Glutamatergic neuron (in vitro differentiated cells): Measurements from ENCODE around the gene NTM. TPM values are rescaled to one million over a fixed set of nuclear protein-coding genes. Genes with fewer than 3 reads are reported as not detected.

Source experiments
- DNase-seq: peaks from one replicate; pipeline ENCODE4 v3.0.0; 2022
- H3K27ac Mint-ChIP-seq: one replicate; pipeline ENCODE4 v1.8.0; 2020; ENCODE audit warnings: mild to moderate bottlenecking, mixed read lengths, inconsistent platforms; ENCODE audit not compliant: unreplicated experiment
- H3K27me3 Mint-ChIP-seq: one replicate; pipeline ENCODE4 v1.8.0; 2020; ENCODE audit warnings: mild to moderate bottlenecking, moderate library complexity, mixed read lengths, inconsistent platforms; ENCODE audit not compliant: unreplicated experiment
- H3K36me3 Mint-ChIP-seq: one replicate; pipeline ENCODE4 v1.8.0; 2020; ENCODE audit warnings: mild to moderate bottlenecking, mixed read lengths, inconsistent platforms; ENCODE audit not compliant: unreplicated experiment
- H3K4me1 Mint-ChIP-seq: one replicate; pipeline ENCODE4 v1.8.0; 2020; ENCODE audit warnings: mild to moderate bottlenecking, low read depth, mixed read lengths, inconsistent platforms; ENCODE audit not compliant: unreplicated experiment
- H3K4me3 Mint-ChIP-seq: one replicate; pipeline ENCODE4 v1.8.0; 2020; ENCODE audit warnings: mild to moderate bottlenecking, mixed read lengths, inconsistent platforms; ENCODE audit not compliant: unreplicated experiment
- H3K9me3 Mint-ChIP-seq: one replicate; pipeline ENCODE4 v1.8.0; 2020; ENCODE audit warnings: mild to moderate bottlenecking, moderate library complexity, mixed read lengths, inconsistent platforms; ENCODE audit not compliant: unreplicated experiment
- total RNA-seq: library from RNA; stranded (reverse); fragmentation: NEBNext Ultra II Directional; extraction: Animal tissue kit (Norgen Biotek cat#: 25700); gene quantifications from one replicate; pipeline ENCODE4 v1.2.1, GENCODE V29; 2021; ENCODE audit not compliant: unreplicated experiment
- TF ChIP-seq, protein P1 (sequence below): fragments of 200-600 bp; sonication (generic); IDR thresholded peaks from one replicate; pipeline ENCODE4 v1.5.0; 2021; ENCODE audit not compliant: partially characterized antibody, unreplicated experiment

Gene NTM
- total RNA-seq, 1 donor from 2014 or later: 1.2 TPM

DNA sequence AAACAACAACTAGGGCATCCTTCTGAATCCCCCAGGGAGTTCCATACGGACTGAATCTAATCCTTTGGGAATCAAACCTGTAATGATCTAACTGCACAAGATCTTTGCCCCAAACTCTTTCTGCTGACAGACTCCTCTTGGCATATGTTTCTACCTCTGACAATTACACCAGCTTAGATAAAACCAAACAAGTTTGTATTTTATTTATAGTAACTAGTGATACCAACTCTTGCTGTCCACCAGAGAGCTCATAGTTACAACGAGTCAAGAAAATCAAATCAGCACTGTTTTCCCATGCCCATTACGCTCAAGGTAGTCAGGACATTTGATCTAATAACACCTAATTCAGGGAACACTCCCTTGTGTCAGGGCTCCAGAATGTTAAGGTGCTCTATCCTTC, 972.0 kb downstream of the NTM start:
- Mint-ChIP-seq H3K4me1 (no peaks in the 10 kb centered on the region), H3K9me3 (peaks cover 2% of the 10 kb centered on the region), H3K27me3 (no peaks in the 10 kb centered on the region), H3K4me3 (no peak overlapping the region), H3K36me3 (no peaks in the 10 kb centered on the region), H3K27ac (no peak overlapping the region)
- DNase-seq: no peak
- TF ChIP-seq, protein P1, sequence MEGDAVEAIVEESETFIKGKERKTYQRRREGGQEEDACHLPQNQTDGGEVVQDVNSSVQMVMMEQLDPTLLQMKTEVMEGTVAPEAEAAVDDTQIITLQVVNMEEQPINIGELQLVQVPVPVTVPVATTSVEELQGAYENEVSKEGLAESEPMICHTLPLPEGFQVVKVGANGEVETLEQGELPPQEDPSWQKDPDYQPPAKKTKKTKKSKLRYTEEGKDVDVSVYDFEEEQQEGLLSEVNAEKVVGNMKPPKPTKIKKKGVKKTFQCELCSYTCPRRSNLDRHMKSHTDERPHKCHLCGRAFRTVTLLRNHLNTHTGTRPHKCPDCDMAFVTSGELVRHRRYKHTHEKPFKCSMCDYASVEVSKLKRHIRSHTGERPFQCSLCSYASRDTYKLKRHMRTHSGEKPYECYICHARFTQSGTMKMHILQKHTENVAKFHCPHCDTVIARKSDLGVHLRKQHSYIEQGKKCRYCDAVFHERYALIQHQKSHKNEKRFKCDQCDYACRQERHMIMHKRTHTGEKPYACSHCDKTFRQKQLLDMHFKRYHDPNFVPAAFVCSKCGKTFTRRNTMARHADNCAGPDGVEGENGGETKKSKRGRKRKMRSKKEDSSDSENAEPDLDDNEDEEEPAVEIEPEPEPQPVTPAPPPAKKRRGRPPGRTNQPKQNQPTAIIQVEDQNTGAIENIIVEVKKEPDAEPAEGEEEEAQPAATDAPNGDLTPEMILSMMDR: no peak

DNA sequence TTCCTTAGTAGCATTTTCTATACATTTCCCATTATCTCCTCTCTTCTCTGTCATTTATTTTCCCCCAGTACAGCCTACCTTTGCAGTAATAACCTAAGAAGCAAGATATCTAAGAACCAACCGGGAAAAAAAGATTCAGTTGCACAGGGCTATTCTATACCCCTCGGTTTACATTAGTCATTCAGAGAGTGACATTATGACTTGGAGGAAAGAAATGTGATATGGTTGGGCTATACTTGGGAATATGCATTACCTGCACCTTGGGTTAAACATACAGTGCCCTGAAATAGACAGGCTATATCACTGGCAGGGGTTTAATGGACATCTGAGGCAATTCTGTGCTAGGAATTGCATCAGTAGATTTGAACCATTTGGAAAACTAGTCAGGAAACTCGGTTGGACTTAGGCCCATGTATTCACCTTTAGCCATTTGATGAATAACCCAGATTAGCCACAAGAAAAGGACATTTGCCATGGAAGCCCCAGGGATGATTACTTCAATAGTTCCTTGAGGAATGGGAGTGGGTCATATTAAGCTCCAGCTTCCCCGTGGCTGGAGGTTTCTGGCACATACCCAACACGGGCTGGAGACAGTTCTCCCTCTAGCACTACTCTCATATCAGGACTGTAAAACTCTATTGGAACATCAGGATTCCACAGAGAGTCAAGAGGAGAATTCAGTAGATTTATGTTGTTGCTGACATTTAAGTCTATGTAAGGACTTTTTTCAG, 973.2 kb downstream of the NTM start:
- H3K36me3 Mint-ChIP-seq: no peaks in the 10 kb centered on the region
- TF ChIP-seq, protein P1: no peak
- H3K4me3 Mint-ChIP-seq: no peak overlapping the region
- H3K4me1 Mint-ChIP-seq: no peaks in the 10 kb centered on the region
- H3K9me3 Mint-ChIP-seq: no peaks in the 10 kb centered on the region
- no peaks in the 10 kb centered on the region for H3K27me3 Mint-ChIP-seq
- DNase-seq: no peak
- H3K27ac Mint-ChIP-seq: no peak overlapping the region

DNA sequence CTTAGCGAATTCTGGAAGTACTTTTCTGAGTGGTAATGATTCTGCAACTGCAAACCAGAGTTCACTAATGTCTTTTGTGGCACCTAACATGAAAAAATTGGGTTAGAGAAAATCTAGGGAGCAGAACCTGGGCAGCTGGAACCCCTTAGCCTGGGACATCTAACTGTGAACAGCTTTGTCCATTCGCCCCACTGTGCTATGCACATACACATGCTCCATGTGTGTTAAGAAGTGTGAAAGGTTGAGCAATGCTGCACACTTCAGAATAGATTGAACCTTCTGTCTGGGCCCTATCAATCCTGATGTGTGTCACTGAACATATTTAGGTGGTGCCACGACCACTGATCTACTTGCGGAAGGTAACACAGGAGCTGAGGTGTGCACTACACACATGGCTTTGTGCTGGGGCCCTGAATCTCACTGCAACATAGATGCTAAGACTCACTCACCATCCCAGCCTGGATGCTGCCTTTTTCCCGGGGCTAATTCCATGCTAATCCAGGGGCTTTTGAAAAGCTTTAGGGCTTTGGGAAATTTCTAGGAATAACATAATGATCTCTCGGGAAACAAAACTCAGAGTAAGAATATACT, 976.2 kb downstream of the NTM start:
- no peak overlapping the region for H3K27ac Mint-ChIP-seq
- H3K9me3 Mint-ChIP-seq: no peaks in the 10 kb centered on the region
- DNase-seq: no peak
- H3K4me3 Mint-ChIP-seq: no peak overlapping the region
- TF ChIP-seq, protein P1: no peak
- H3K4me1 Mint-ChIP-seq: no peaks in the 10 kb centered on the region
- H3K27me3 Mint-ChIP-seq: no peaks in the 10 kb centered on the region
- no peaks in the 10 kb centered on the region for H3K36me3 Mint-ChIP-seq

DNA sequence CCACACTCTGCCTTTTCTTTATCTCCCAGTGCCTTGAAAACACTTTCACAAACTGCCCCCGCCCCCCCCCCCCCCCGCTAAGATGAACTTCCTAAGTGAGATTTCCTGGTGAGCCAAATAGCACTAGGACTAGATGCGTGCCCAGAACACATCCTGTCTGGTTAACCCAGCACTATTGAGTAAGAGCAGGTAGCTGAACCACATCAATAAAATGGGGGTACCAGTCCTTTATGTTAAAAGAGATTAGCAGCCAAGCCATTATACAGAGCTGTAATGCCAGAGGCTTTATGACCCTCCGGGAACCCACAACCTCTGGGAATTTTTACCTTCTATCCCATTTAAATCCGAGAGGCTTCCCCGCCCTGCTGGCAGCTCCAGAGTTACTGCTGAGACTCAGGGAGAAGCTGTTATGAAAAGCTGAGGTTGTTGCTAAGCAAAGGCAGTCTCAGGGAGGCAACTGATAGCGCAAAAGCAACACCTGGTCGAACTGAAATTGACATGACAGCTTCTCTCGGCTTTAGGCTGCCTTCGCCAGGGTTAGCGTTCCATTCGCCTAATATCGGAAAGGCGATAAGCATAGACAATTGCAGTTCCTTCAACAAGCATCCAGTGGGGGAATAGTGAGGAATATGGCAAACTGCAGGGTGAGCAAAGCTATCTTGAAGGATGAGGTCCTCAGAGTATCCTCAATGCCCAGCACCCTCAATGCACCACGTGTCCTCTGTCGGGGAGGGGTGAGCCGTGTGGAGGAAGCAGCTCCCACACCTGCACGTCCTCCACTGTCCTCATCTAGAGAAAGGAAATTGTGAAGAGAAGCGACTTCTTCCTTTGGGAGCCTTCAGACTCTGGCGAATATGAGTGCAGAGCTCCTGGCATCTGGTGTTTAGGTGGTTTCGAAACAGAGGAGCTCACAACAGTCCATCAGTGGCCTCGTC, 977.0 kb downstream of the NTM start:
- TF ChIP-seq, protein P1: no peak
- no peaks in the 10 kb centered on the region for H3K4me1 Mint-ChIP-seq
- no peaks in the 10 kb centered on the region for H3K27me3 Mint-ChIP-seq
- no peaks in the 10 kb centered on the region for H3K9me3 Mint-ChIP-seq
- no peak for DNase-seq
- no peaks in the 10 kb centered on the region for H3K36me3 Mint-ChIP-seq
- H3K27ac Mint-ChIP-seq: no peak overlapping the region
- H3K4me3 Mint-ChIP-seq: no peak overlapping the region
